Liver (tissue), 3 donors: ENCODE data around the gene HLA-F.

Experiments used
- EGR1 ChIP-seq, 2 donors: IDR thresholded peaks; 2 replicates each; pipeline ENCODE4 v1.6.1; 2016 to 2018; ENCODE audit warnings: antibody characterized with exemption in 2 of 2, low read depth in 2 of 2
- JUND ChIP-seq, 2 donors: IDR thresholded peaks; 2 replicates each; pipeline ENCODE4 v1.6.1; 2016; ENCODE audit warnings: antibody characterized with exemption in 2 of 2
- MAX ChIP-seq: IDR thresholded peaks from 2 replicates; pipeline ENCODE4 v1.6.1; 2016; ENCODE audit warnings: antibody characterized with exemption
- NR2F2 ChIP-seq: IDR thresholded peaks from 2 replicates; pipeline ENCODE4 v1.6.1; 2016; ENCODE audit warnings: antibody characterized with exemption
- RAD21 ChIP-seq, 2 donors: IDR thresholded peaks; 2 replicates each; pipeline ENCODE4 v1.6.1; 2016; ENCODE audit warnings: antibody characterized with exemption in 2 of 2, mild to moderate bottlenecking in 2 of 2
- REST ChIP-seq: IDR thresholded peaks from 2 replicates; pipeline ENCODE4 v1.6.1; 2016; ENCODE audit warnings: antibody characterized with exemption, mild to moderate bottlenecking
- SP1 ChIP-seq: IDR thresholded peaks from 2 replicates; pipeline ENCODE4 v1.6.1; 2018; ENCODE audit warnings: antibody characterized with exemption, mild to moderate bottlenecking
- TAF1 ChIP-seq: conservative IDR thresholded peaks from 2 replicates; pipeline ENCODE4 v1.6.1; 2016; ENCODE audit warnings: antibody characterized with exemption, mild to moderate bottlenecking
- YY1 ChIP-seq: IDR thresholded peaks from 2 replicates; pipeline ENCODE4 v1.6.1; 2016; ENCODE audit warnings: antibody characterized with exemption, mild to moderate bottlenecking
- TF ChIP-seq, protein P1 (sequence below): fragments of 150-350 bp; IDR thresholded peaks from 2 replicates; pipeline ENCODE4 v1.5.1; 2017; ENCODE audit warnings: improper control_type of control experiment, low read depth, low read length; ENCODE audit not compliant: missing input control
- donor health status: healthy.
- donor health status: healthy.

DNA sequence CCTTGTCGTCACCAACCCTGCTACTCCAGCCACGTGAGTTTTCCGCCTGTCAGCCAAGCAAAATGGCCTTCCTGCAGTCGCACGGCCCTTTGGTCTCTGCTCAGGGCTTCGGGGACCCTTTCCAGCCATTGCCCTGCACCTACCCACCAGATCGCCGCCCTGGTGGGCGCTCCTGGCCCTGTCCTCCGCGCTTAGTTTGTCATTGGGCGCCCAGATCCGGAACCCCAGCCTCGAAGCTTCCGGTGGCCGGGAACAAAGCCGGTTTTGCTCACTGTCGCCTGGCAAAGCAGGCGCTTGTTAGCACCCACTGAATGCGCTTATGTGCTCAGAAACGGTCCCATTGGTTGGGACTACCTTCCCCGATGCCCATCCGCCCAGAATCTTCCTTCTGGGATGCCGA lies 42.8 kb upstream of the HLA-F start:
- TF ChIP-seq, protein P1, sequence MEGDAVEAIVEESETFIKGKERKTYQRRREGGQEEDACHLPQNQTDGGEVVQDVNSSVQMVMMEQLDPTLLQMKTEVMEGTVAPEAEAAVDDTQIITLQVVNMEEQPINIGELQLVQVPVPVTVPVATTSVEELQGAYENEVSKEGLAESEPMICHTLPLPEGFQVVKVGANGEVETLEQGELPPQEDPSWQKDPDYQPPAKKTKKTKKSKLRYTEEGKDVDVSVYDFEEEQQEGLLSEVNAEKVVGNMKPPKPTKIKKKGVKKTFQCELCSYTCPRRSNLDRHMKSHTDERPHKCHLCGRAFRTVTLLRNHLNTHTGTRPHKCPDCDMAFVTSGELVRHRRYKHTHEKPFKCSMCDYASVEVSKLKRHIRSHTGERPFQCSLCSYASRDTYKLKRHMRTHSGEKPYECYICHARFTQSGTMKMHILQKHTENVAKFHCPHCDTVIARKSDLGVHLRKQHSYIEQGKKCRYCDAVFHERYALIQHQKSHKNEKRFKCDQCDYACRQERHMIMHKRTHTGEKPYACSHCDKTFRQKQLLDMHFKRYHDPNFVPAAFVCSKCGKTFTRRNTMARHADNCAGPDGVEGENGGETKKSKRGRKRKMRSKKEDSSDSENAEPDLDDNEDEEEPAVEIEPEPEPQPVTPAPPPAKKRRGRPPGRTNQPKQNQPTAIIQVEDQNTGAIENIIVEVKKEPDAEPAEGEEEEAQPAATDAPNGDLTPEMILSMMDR: no peak
- TF ChIP-seq RAD21 (IDR thresholded peaks at IDR 0.05) (no peak), REST (no peak), MAX (no peak), YY1 (no peak), EGR1 (IDR thresholded peaks at IDR 0.05; ENCODE audit: low read depth in 2 of 2) (no peak), TAF1 (no peak), NR2F2 (no peak), JUND (IDR thresholded peaks at IDR 0.05) (no peak), SP1 (no peak)
